CD4-positive, alpha-beta memory T cell (primary cell): ENCODE data around the gene TMEM185A. TPM values are rescaled to one million over a fixed set of nuclear protein-coding genes. Genes with fewer than 3 reads are reported as not detected.

Experiments used
- CTCF ChIA-PET: fragments of 350-600 bp; sonication (Branson Sonifier 250); formaldehyde crosslinking; loops from one replicate; lab custom pipeline; 2021; ENCODE audit warnings: inconsistent platforms; ENCODE audit not compliant: partially characterized antibody; lab: Charles Lee
- POLR2A ChIA-PET: fragments of 350-600 bp; sonication (Branson Sonifier 250); formaldehyde crosslinking; loops from one replicate; lab custom pipeline; 2021; ENCODE audit not compliant: partially characterized antibody; lab: Charles Lee
- DNase-seq, 5 donors: peaks; one replicate each; pipeline versions ENCODE4 v3.0.0 to v3.0.0-alpha.2; 2020 to 2022; ENCODE audit warnings: mixed read lengths in 1 of 5
- H3K27ac ChIP-seq: one replicate; pipeline ENCODE4 v1.7.0; 2013; ENCODE audit warnings: low read depth, low read length
- H3K27me3 ChIP-seq: 2 replicates; pipeline ENCODE4 v1.7.0; 2013; ENCODE audit warnings: mild to moderate bottlenecking, low read length, moderate library complexity; ENCODE audit not compliant: insufficient read depth
- H3K36me3 ChIP-seq: 2 replicates; pipeline ENCODE4 v1.7.0; 2013; ENCODE audit warnings: mild to moderate bottlenecking, low read length, moderate library complexity; ENCODE audit not compliant: insufficient read depth
- H3K4me1 ChIP-seq: 2 replicates; pipeline ENCODE4 v1.7.0; 2013; ENCODE audit warnings: mild to moderate bottlenecking, low read length, moderate library complexity; ENCODE audit not compliant: insufficient read depth
- H3K4me3 ChIP-seq, 2 donors: one replicate each; pipeline ENCODE4 v1.7.0; 2013; ENCODE audit warnings: low read length in 2 of 2, mild to moderate bottlenecking in 1 of 2
- H3K9me3 ChIP-seq, 2 donors: one replicate each; pipeline ENCODE4 v1.7.0; 2013; ENCODE audit warnings: low read length in 2 of 2, control low read depth in 1 of 2; ENCODE audit not compliant: control insufficient read depth in 1 of 2
- H3K27ac Mint-ChIP-seq, 7 donors: one replicate each; pipeline ENCODE4 v1.8.0; 2020 to 2021; ENCODE audit warnings: mixed read lengths in 7 of 7, mild to moderate bottlenecking in 6 of 7, inconsistent platforms in 3 of 7, moderate library complexity in 3 of 7
- H3K27me3 Mint-ChIP-seq, 2 donors: one replicate each; pipeline ENCODE4 v1.8.0; 2020 to 2021; ENCODE audit warnings: mixed read lengths in 2 of 2
- H3K36me3 Mint-ChIP-seq, 2 donors: one replicate each; pipeline ENCODE4 v1.8.0; 2020 to 2021; ENCODE audit warnings: mixed read lengths in 2 of 2, inconsistent platforms in 1 of 2, mild to moderate bottlenecking in 1 of 2
- H3K4me1 Mint-ChIP-seq, 4 donors: one replicate each; pipeline ENCODE4 v1.8.0; 2020 to 2021; ENCODE audit warnings: mixed read lengths in 4 of 4, mild to moderate bottlenecking in 1 of 4
- H3K4me3 Mint-ChIP-seq, 8 donors: one replicate each; pipeline ENCODE4 v1.8.0; 2020 to 2021; ENCODE audit warnings: mixed read lengths in 8 of 8, mild to moderate bottlenecking in 7 of 8, moderate library complexity in 6 of 8, inconsistent platforms in 3 of 8
- H3K9me3 Mint-ChIP-seq, 8 donors: one replicate each; pipeline ENCODE4 v1.8.0; 2020 to 2021; ENCODE audit warnings: mixed read lengths in 8 of 8, mild to moderate bottlenecking in 5 of 8, inconsistent platforms in 3 of 8, moderate library complexity in 1 of 8
- intact Hi-C: fragments of 100-400 bp; cut with micrococcal nuclease; formaldehyde crosslinking; loops from one replicate; pipeline ENCODE4 v1.15.1; 2023
- polyA plus RNA-seq, 2 donors: library from polyadenylated mRNA; unstranded; fragments of 300-500 nt; fragmentation: Illumina TruSeq; gene quantifications; one replicate each; pipeline ENCODE4 v1.2.3, GENCODE V29; 2021
- total RNA-seq, 2 experiments: library from RNA; stranded (reverse); gene quantifications; one replicate each; pipeline ENCODE4 v1.2.3, GENCODE V29; 2021

The TMEM185A gene
- total and polyA plus RNA-seq, 4 experiments from 2014 or later: 13.9 to 27.6 (median 21.8) TPM

- Mint-ChIP-seq H3K27ac (no peak overlapping the region), H3K4me3 (no peak overlapping the region), H3K27me3 (no peaks in the 10 kb centered on the region), H3K4me1 (no peaks in the 10 kb centered on the region), H3K9me3 (no peaks in the 10 kb centered on the region), H3K36me3 (no peaks in the 10 kb centered on the region)
- DNase-seq: no peak
- H3K4me3 ChIP-seq: no peak overlapping the region
- H3K36me3 ChIP-seq: no peaks in the 10 kb centered on the region
- H3K4me1 ChIP-seq: no peaks in the 10 kb centered on the region
- no peaks in the 10 kb centered on the region for H3K9me3 ChIP-seq
- intact Hi-C loops: no loop called here
- ChIA-PET POLR2A (no interaction called here), CTCF (no interaction called here)
- no peaks in the 10 kb centered on the region for H3K27me3 ChIP-seq
- H3K27ac ChIP-seq: no peak overlapping the region
Observed at GRCh38 chrX:149652232-149652981, 20.8 kb upstream of the TMEM185A start.

DNA sequence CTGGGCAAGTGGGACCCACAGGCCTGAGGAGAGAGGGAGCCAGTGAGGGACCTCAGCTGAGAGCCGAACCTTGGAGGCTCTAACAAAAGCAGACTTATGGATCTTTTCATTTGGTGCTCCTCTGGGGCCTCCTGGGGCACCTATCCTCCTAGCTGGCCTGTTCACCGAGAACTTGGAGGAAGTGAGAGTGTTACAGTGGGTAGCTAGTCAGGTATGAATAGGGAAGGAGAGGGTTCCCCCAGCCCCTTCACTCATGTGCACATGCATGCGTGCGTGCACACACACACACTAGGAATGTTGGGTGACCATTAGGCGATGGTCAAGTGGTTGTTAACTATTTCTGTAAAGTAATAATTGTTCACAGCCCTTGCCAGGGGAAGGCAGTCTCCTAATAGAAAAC lies 18.6 kb upstream of the TMEM185A start:
- H3K9me3 ChIP-seq: no peaks in the 10 kb centered on the region
- H3K27me3 Mint-ChIP-seq: peaks cover 0 to 2% of the 10 kb centered on the region in 2 donors
- H3K27me3 ChIP-seq: no peaks in the 10 kb centered on the region
- H3K4me1 ChIP-seq: no peaks in the 10 kb centered on the region
- no peak overlapping the region for H3K27ac Mint-ChIP-seq
- ChIA-PET CTCF (no interaction called here), POLR2A (no interaction called here)
- DNase-seq: no peak
- no peaks in the 10 kb centered on the region for H3K9me3 Mint-ChIP-seq
- no peaks in the 10 kb centered on the region for H3K36me3 Mint-ChIP-seq
- H3K36me3 ChIP-seq: no peaks in the 10 kb centered on the region
- H3K4me3 Mint-ChIP-seq: no peak overlapping the region
- no peaks in the 10 kb centered on the region for H3K4me1 Mint-ChIP-seq
- intact Hi-C loops: no loop called here
- no peak overlapping the region for H3K4me3 ChIP-seq
- no peak overlapping the region for H3K27ac ChIP-seq

DNA sequence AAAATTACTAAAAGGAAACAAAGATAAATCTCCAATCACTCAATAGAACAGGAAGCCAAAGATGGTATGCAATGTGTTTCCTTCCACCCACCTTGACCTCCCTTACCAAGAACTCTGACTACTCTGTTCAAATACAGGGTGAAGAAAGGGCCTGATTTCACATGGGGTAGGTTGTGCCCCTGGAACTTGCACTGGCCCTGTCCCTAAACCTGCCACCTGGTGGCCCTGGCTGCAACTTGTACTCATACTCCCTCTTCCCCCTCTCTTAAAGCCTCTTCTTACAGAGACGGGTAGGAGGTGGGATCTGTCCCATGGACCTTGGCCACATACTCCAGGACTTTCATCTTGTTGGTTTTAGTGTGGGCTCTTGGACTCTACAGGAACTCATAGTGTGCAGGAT lies 17.3 kb upstream of the TMEM185A start:
- intact Hi-C loops: no loop called here
- H3K9me3 ChIP-seq: no peaks in the 10 kb centered on the region
- H3K27ac ChIP-seq: no peak overlapping the region
- Mint-ChIP-seq H3K27me3 (peaks cover 0 to 4% of the 10 kb centered on the region in 2 donors), H3K4me3 (no peak overlapping the region), H3K27ac (no peak overlapping the region), H3K4me1 (no peaks in the 10 kb centered on the region), H3K36me3 (no peaks in the 10 kb centered on the region), H3K9me3 (peaks cover 0 to 1% (median 0%) of the 10 kb centered on the region in 8 donors)
- no peaks in the 10 kb centered on the region for H3K36me3 ChIP-seq
- no peaks in the 10 kb centered on the region for H3K4me1 ChIP-seq
- ChIA-PET CTCF (no interaction called here), POLR2A (no interaction called here)
- H3K27me3 ChIP-seq: no peaks in the 10 kb centered on the region
- H3K4me3 ChIP-seq: no peak overlapping the region
- DNase-seq: no peak

DNA sequence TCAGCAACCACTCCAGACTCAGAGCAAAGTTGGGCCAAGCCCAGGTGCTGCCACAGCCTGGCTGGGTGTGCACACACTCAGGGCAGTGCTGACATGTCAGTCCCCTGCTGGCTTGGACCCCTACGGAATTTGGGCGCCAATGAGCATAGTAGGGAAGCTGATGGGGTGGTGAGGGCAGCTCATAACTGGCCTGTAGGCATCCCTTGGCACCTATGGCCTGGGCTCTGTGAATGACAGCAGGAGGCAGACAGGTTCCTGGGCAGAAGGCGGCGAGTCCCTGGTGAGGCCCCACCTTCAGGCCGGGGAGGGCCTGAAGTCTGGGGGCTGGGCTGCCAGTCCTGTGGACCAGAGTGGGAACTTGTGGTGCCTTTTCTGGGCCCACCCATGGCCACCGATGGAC lies 15.9 kb upstream of the TMEM185A start:
- intact Hi-C loops: no loop called here
- no peaks in the 10 kb centered on the region for H3K4me1 ChIP-seq
- no peaks in the 10 kb centered on the region for H3K36me3 Mint-ChIP-seq
- no peak for DNase-seq
- H3K4me3 Mint-ChIP-seq: no peak overlapping the region
- H3K4me1 Mint-ChIP-seq: no peaks in the 10 kb centered on the region
- peaks cover 0 to 4% of the 10 kb centered on the region in 2 donors for H3K27me3 Mint-ChIP-seq
- ChIA-PET CTCF (interaction anchor here (0.6 kb wide), 1 partner anchor 123 kb away, joined by 3 read pairs; no protein-coding TSS in a partner anchor), POLR2A (no interaction called here)
- no peak overlapping the region for H3K27ac ChIP-seq
- H3K36me3 ChIP-seq: no peaks in the 10 kb centered on the region
- no peaks in the 10 kb centered on the region for H3K9me3 ChIP-seq
- no peak overlapping the region for H3K4me3 ChIP-seq
- H3K27ac Mint-ChIP-seq: no peak overlapping the region
- peaks cover 0 to 1% (median 0%) of the 10 kb centered on the region in 8 donors for H3K9me3 Mint-ChIP-seq
- no peaks in the 10 kb centered on the region for H3K27me3 ChIP-seq

DNA sequence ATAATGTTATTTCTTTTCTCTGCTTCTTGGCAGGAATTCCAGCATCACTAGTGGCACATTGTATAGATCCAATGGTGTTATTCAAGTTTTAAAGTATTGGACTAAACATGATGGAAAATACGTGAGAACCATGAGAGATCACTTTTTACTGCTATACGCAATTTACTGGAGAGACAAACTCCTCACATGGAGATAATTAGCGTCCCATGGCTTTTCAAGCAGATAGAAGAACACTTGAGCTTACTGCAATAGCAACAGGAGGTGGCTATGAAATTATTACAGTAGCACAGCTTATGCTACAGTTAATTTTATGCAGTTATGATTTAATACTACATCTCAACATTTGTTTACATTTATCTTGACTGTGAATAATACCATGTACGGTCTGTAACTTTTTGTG lies 11.9 kb upstream of the TMEM185A start:
- peaks cover 0 to 4% of the 10 kb centered on the region in 2 donors for H3K27me3 Mint-ChIP-seq

GRCh38 chrX:149641835-149642234 lies 10.2 kb upstream of the TMEM185A start:
- no peak overlapping the region for H3K27ac ChIP-seq
- no peaks in the 10 kb centered on the region for H3K36me3 ChIP-seq
- no peaks in the 10 kb centered on the region for H3K4me1 ChIP-seq
- no peak for DNase-seq
- no peaks in the 10 kb centered on the region for H3K27me3 ChIP-seq
- H3K4me1 Mint-ChIP-seq: peaks cover 0 to 2% (median 0%) of the 10 kb centered on the region in 4 donors
- no peaks in the 10 kb centered on the region for H3K36me3 Mint-ChIP-seq
- H3K27me3 Mint-ChIP-seq: peaks cover 1 to 4% of the 10 kb centered on the region in 2 donors
- POLR2A ChIA-PET: no interaction called here
- peaks cover 0 to 1% (median 0%) of the 10 kb centered on the region in 8 donors for H3K9me3 Mint-ChIP-seq
- H3K4me3 Mint-ChIP-seq: no peak overlapping the region
- intact Hi-C loops: no loop called here
- no peak overlapping the region for H3K27ac Mint-ChIP-seq
- H3K9me3 ChIP-seq: no peaks in the 10 kb centered on the region
- CTCF ChIA-PET: no interaction called here
- H3K4me3 ChIP-seq: no peak overlapping the region

More for the DNA sequence above, 11.9 kb upstream of the TMEM185A start:
- Mint-ChIP-seq H3K27ac (no peak overlapping the region), H3K4me1 (peaks cover 0 to 2% (median 0%) of the 10 kb centered on the region in 4 donors), H3K36me3 (no peaks in the 10 kb centered on the region), H3K9me3 (peaks cover 0 to 1% (median 0%) of the 10 kb centered on the region in 8 donors), H3K4me3 (no peak overlapping the region)
- Histone ChIP-seq H3K36me3 (no peaks in the 10 kb centered on the region), H3K27ac (no peak overlapping the region), H3K4me3 (no peak overlapping the region), H3K9me3 (no peaks in the 10 kb centered on the region), H3K4me1 (no peaks in the 10 kb centered on the region), H3K27me3 (no peaks in the 10 kb centered on the region)
- ChIA-PET CTCF (interaction anchor here (1.1 kb wide), 1 partner anchor 173 kb away, joined by 4 read pairs; no protein-coding TSS in a partner anchor), POLR2A (no interaction called here)
- no peak for DNase-seq
- intact Hi-C loops: no loop called here

GRCh38 chrX:149641432-149641831 lies 9.8 kb upstream of the TMEM185A start:
- ChIA-PET POLR2A (no interaction called here), CTCF (no interaction called here)
- no peaks in the 10 kb centered on the region for H3K36me3 Mint-ChIP-seq
- DNase-seq: no peak
- Histone ChIP-seq H3K9me3 (no peaks in the 10 kb centered on the region), H3K27me3 (no peaks in the 10 kb centered on the region), H3K4me3 (no peak overlapping the region), H3K4me1 (no peaks in the 10 kb centered on the region), H3K36me3 (no peaks in the 10 kb centered on the region), H3K27ac (no peak overlapping the region)
- peaks cover 0 to 2% (median 0%) of the 10 kb centered on the region in 4 donors for H3K4me1 Mint-ChIP-seq
- H3K27ac Mint-ChIP-seq: peak overlapping the region in 1 of 7 donors; percentile 41
- H3K4me3 Mint-ChIP-seq: no peak overlapping the region
- intact Hi-C loops: no loop called here
- peaks cover 1 to 4% of the 10 kb centered on the region in 2 donors for H3K27me3 Mint-ChIP-seq
- H3K9me3 Mint-ChIP-seq: peaks cover 0 to 1% (median 0%) of the 10 kb centered on the region in 8 donors
